Measurements from ENCODE around the gene RASA3. TPM values are rescaled to one million over a fixed set of nuclear protein-coding genes. Genes with fewer than 3 reads are reported as not detected.

The RASA3 gene
- total RNA-seq, 1 donor from 2014 or later: 14.6 TPM

DNA sequence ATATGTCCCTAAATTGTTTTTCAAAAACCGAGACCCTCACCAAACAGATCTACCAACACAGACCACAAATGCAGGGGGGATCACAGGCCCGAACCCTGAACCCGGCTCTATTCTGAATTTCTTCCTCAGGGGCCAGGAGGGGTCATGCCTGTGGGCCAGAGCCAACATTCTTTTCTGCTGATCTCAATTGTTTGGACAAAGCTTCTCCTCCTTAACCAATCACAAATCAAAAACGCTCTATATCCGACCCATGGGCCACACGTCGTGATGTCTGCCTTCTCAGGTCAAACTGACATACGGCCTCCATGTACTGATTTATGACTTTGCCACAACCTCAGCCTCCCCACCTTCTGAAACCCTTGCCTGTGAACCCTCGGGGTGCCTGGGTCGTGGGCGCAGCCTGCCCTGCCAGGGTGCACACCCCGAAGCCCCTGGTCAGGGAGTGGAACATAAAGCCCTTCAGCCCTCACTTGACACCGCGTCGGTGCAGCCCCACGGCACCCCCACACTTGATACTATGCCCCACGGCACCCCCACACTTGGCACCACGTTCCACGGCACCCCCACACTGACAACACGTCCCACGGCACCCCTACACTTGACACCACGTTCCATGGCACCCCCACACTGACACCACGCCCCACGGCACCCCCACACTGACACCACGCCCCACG lies 100.2 kb downstream of the RASA3 start:
- H3K9me3 Mint-ChIP-seq: no peaks in the 10 kb centered on the region
- H3K36me3 Mint-ChIP-seq: no peaks in the 10 kb centered on the region
- no peak overlapping the region for H3K4me3 Mint-ChIP-seq
- TF ChIP-seq, protein P1, sequence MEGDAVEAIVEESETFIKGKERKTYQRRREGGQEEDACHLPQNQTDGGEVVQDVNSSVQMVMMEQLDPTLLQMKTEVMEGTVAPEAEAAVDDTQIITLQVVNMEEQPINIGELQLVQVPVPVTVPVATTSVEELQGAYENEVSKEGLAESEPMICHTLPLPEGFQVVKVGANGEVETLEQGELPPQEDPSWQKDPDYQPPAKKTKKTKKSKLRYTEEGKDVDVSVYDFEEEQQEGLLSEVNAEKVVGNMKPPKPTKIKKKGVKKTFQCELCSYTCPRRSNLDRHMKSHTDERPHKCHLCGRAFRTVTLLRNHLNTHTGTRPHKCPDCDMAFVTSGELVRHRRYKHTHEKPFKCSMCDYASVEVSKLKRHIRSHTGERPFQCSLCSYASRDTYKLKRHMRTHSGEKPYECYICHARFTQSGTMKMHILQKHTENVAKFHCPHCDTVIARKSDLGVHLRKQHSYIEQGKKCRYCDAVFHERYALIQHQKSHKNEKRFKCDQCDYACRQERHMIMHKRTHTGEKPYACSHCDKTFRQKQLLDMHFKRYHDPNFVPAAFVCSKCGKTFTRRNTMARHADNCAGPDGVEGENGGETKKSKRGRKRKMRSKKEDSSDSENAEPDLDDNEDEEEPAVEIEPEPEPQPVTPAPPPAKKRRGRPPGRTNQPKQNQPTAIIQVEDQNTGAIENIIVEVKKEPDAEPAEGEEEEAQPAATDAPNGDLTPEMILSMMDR (IDR thresholded peaks at IDR 0.05; ENCODE audit: unreplicated experiment): no peak
- no peak for DNase-seq (ENCODE audit: low spot score in 2 of 2, unreplicated experiment in 2 of 2)
- peaks cover 23% of the 10 kb centered on the region for H3K4me1 Mint-ChIP-seq
- H3K27ac Mint-ChIP-seq: peak overlapping the region; percentile 81
- no peaks in the 10 kb centered on the region for H3K27me3 Mint-ChIP-seq (ENCODE audit: low read depth)

DNA sequence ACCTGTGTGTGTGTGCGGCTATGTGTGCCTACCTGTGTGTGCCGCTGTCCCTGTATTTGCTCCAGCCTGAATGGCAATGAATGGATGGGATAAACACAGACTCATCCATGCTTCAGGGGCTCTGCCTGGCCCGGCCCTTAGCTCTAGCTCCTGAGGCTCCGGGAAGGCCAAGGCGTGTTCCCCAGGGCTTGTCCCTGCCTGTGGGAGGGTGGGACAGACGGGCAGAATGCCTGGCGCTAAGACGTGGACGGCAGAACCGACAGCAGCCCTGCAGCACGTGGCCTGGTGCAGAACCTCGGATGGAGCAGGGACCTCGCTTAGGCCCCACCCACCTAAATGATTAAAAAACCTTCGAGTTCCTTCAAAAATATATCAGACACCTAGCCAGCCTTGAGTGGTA lies 100.8 kb downstream of the RASA3 start:
- Mint-ChIP-seq H3K27ac (peak overlapping the region; percentile 81), H3K27me3 (ENCODE audit: low read depth) (no peaks in the 10 kb centered on the region), H3K9me3 (no peaks in the 10 kb centered on the region), H3K4me1 (peaks cover 23% of the 10 kb centered on the region), H3K36me3 (no peaks in the 10 kb centered on the region), H3K4me3 (no peak overlapping the region)
- DNase-seq (ENCODE audit: low spot score in 2 of 2, unreplicated experiment in 2 of 2): no peak
- TF ChIP-seq, protein P1 (IDR thresholded peaks at IDR 0.05; ENCODE audit: unreplicated experiment): no peak

DNA sequence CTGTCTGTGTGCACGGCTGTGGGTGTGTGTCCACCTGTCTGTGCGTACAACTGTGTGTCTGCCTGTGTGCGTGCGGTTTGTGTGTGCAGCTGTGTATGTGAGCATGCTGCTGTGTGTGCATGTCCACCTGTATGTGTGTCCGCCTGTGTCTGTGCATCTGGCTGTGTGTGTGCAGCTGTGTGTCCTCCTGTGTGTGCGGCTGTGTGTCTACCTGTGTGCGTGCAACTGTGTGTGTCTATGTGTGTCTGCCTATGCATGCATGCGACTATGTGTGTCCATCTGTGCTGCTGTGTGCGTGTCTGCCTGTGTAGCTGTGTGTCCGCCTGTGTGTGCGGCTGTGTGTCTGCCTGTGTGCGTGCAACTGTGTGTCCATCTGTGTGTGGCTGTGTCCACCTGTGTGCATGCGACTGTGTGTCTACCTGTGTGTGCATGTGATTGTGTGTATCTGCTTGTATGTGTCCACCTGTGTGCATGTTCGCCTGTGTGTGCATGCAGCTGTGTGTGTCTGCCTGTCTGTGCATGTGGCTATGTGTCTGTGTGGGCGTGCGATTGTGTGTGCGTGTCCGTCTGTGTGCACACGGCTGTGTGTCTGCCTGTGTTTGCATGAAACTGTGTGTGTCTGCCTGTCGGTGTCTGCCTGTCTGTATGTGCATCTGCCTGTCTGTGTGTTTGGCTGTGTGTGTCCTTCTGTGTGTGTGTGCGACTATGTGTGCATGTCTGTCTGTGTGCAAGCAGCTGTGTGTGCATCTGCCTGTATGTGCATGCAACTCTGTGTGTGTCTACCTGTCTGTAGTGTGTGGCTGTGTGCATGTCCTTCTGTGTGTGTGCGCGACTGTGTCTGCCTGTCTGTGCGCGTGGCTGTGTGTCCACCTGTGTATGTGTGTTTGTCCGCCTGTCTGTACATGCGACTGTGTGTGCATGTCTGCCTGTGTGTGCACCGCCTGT lies 101.5 kb downstream of the RASA3 start:
- Mint-ChIP-seq H3K27ac (no peak overlapping the region), H3K4me3 (no peak overlapping the region)
- DNase-seq (ENCODE audit: low spot score in 2 of 2, unreplicated experiment in 2 of 2): no peak

DNA sequence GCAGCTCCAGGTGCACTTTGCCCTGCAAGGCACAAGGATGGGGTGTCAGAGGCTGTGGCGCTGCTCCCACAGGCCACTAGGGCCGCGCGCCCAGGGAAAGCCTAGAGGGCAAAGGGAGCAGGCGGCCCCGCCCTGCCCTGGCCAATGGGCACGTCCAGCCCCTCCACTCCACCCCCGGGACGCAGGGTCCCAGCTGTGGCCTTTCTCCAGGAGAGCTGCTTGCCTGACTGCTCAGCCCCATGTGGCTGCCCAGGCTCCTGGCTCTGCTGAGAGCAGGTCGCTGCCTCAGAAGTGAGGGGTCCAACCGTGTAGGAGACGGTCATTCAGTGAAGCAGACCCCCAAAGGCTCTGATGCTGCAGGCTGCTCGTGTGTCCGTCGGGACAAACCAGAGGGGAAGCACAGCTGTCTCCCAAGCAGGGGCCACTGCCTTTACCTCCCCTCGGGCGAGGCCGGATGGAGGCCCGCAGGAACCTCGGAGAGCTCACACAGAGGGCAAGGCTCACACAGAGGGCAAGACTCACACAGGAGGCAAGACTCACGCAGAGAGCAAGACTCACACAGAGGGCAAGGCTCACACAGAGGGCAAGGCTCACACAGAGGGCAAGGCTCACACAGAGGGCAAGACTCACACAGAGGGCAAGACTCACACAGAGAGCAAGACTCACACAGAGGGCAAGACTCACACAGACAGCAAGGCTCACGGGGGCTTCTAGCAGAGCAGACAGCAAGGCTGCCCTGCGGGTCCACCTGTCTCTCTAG lies 102.4 kb downstream of the RASA3 start:
- H3K27me3 Mint-ChIP-seq (ENCODE audit: low read depth): no peaks in the 10 kb centered on the region
- TF ChIP-seq, protein P1 (IDR thresholded peaks at IDR 0.05; ENCODE audit: unreplicated experiment): no peak

More for the DNA sequence above, 101.5 kb downstream of the RASA3 start:
- Mint-ChIP-seq H3K36me3 (no peaks in the 10 kb centered on the region), H3K27me3 (ENCODE audit: low read depth) (no peaks in the 10 kb centered on the region), H3K4me1 (peaks cover 20% of the 10 kb centered on the region), H3K9me3 (no peaks in the 10 kb centered on the region)
- TF ChIP-seq, protein P1 (IDR thresholded peaks at IDR 0.05; ENCODE audit: unreplicated experiment): no peak

GRCh38 chr13:114027826-114028225 lies 104.6 kb downstream of the RASA3 start:
- Mint-ChIP-seq H3K27me3 (ENCODE audit: low read depth) (no peaks in the 10 kb centered on the region), H3K4me1 (peaks cover 12% of the 10 kb centered on the region), H3K36me3 (no peaks in the 10 kb centered on the region), H3K9me3 (no peaks in the 10 kb centered on the region), H3K4me3 (no peak overlapping the region), H3K27ac (no peak overlapping the region)
- TF ChIP-seq, protein P1 (IDR thresholded peaks at IDR 0.05; ENCODE audit: unreplicated experiment): no peak
- DNase-seq (ENCODE audit: low spot score in 2 of 2, unreplicated experiment in 2 of 2): no peak

More for the DNA sequence above, 102.4 kb downstream of the RASA3 start:
- H3K27ac Mint-ChIP-seq: no peak overlapping the region
- H3K36me3 Mint-ChIP-seq: no peaks in the 10 kb centered on the region
- no peak overlapping the region for H3K4me3 Mint-ChIP-seq
- peaks cover 20% of the 10 kb centered on the region for H3K4me1 Mint-ChIP-seq
- DNase-seq (ENCODE audit: low spot score in 2 of 2, unreplicated experiment in 2 of 2): no peak
- no peaks in the 10 kb centered on the region for H3K9me3 Mint-ChIP-seq
